Ectodermal cell (in vitro differentiated cells): ENCODE results near the gene SPDEF.

Experiments used
- H3K27ac ChIP-seq: 2 replicates; pipeline ENCODE4 v1.7.0; 2013; ENCODE audit warnings: mild to moderate bottlenecking, low read depth, low read length; ENCODE audit not compliant: insufficient read depth, poor library complexity, severe bottlenecking
- H3K27me3 ChIP-seq: 2 replicates; pipeline ENCODE4 v1.7.0; 2013; ENCODE audit warnings: mild to moderate bottlenecking, low read length; ENCODE audit not compliant: insufficient read depth, control insufficient read depth, poor library complexity, severe bottlenecking
- H3K36me3 ChIP-seq: one replicate; pipeline ENCODE4 v1.7.0; 2013; ENCODE audit warnings: low read length; ENCODE audit not compliant: control insufficient read depth, insufficient read depth
- H3K4me1 ChIP-seq: one replicate; pipeline ENCODE4 v1.7.0; 2013; ENCODE audit warnings: low read length; ENCODE audit not compliant: control insufficient read depth, insufficient read depth
- H3K4me3 ChIP-seq: 2 replicates; pipeline ENCODE4 v1.7.0; 2013; ENCODE audit warnings: low read depth, low read length, control low read depth; ENCODE audit not compliant: insufficient read depth
- H3K9me3 ChIP-seq: 2 replicates; pipeline ENCODE4 v1.7.0; 2013; ENCODE audit warnings: mild to moderate bottlenecking, low read length, moderate library complexity; ENCODE audit not compliant: control insufficient read depth
- WGBS, 2 experiments: methylation state at CpG; one replicate each; pipeline ENCODE4 v1.1.7; 2013; ENCODE audit warnings: missing lambda C conversion rate in 2 of 2; 5-methylcytosine and 5-hydroxymethylcytosine counted together

The SPDEF gene

GRCh38 chr6:34595332-34596184 is 39.4 kb upstream of the SPDEF start:
- H3K27me3 ChIP-seq, result no peaks in the 10 kb centered on the region
- H3K9me3 ChIP-seq, result no peaks in the 10 kb centered on the region
- no peaks in the 10 kb centered on the region for H3K36me3 ChIP-seq
- peaks cover 7% of the 10 kb centered on the region for H3K4me1 ChIP-seq
- 95% methylated on average over 5 to 6 of the region's 6 CpGs for WGBS, 2 experiments
- no peak overlapping the region for H3K27ac ChIP-seq
- no peak overlapping the region for H3K4me3 ChIP-seq

GRCh38 chr6:34593701-34594100 is 37.6 kb upstream of the SPDEF start:
- H3K36me3 ChIP-seq, result no peaks in the 10 kb centered on the region
- 90 to 95% methylated on average over 5 of the region's 5 CpGs for WGBS, 2 experiments
- H3K9me3 ChIP-seq, result no peaks in the 10 kb centered on the region
- H3K27me3 ChIP-seq, result no peaks in the 10 kb centered on the region
- H3K27ac ChIP-seq, result no peak overlapping the region
- H3K4me1 ChIP-seq, result peaks cover 7% of the 10 kb centered on the region
- no peak overlapping the region for H3K4me3 ChIP-seq

GRCh38 chr6:34592208-34592952 is 36.3 kb upstream of the SPDEF start:
- no peak overlapping the region for H3K27ac ChIP-seq
- peaks cover 4% of the 10 kb centered on the region for H3K4me1 ChIP-seq
- no peaks in the 10 kb centered on the region for H3K27me3 ChIP-seq
- WGBS, 2 experiments, result 96 to 97% methylated on average over 9 of the region's 10 CpGs
- H3K36me3 ChIP-seq, result no peaks in the 10 kb centered on the region
- H3K9me3 ChIP-seq, result no peaks in the 10 kb centered on the region
- no peak overlapping the region for H3K4me3 ChIP-seq

GRCh38 chr6:34589691-34590090 is 33.6 kb upstream of the SPDEF start:
- Histone ChIP-seq H3K36me3 (no peaks in the 10 kb centered on the region), H3K4me1 (peaks cover 17% of the 10 kb centered on the region), H3K4me3 (no peak overlapping the region), H3K27ac (no peak overlapping the region), H3K27me3 (no peaks in the 10 kb centered on the region), H3K9me3 (no peaks in the 10 kb centered on the region)
- 85 to 90% methylated on average over 4 to 5 of the region's 5 CpGs for WGBS, 2 experiments

- no peak overlapping the region for H3K4me3 ChIP-seq
- peaks cover 22% of the 10 kb centered on the region for H3K4me1 ChIP-seq
- no peaks in the 10 kb centered on the region for H3K27me3 ChIP-seq
- H3K36me3 ChIP-seq, result no peaks in the 10 kb centered on the region
- H3K9me3 ChIP-seq, result no peaks in the 10 kb centered on the region
- H3K27ac ChIP-seq, result no peak overlapping the region
- 91 to 93% methylated on average over 2 of the region's 2 CpGs for WGBS, 2 experiments
These were observed 33.0 kb upstream of the SPDEF start for GRCh38 chr6:34589140-34589539.

- WGBS, 2 experiments, result 89 to 94% methylated on average over 2 of the region's 2 CpGs
- no peak overlapping the region for H3K27ac ChIP-seq
- no peaks in the 10 kb centered on the region for H3K27me3 ChIP-seq
- no peak overlapping the region for H3K4me3 ChIP-seq
- H3K36me3 ChIP-seq, result no peaks in the 10 kb centered on the region
- no peaks in the 10 kb centered on the region for H3K9me3 ChIP-seq
- peaks cover 29% of the 10 kb centered on the region for H3K4me1 ChIP-seq
These were observed 31.7 kb upstream of the SPDEF start for GRCh38 chr6:34587851-34588250.

GRCh38 chr6:34587325-34587724 is 31.2 kb upstream of the SPDEF start:
- Histone ChIP-seq H3K27me3 (no peaks in the 10 kb centered on the region), H3K36me3 (no peaks in the 10 kb centered on the region), H3K27ac (no peak overlapping the region), H3K9me3 (no peaks in the 10 kb centered on the region), H3K4me3 (no peak overlapping the region), H3K4me1 (peaks cover 29% of the 10 kb centered on the region)
- WGBS, 2 experiments, result 86 to 94% methylated on average over 2 of the region's 2 CpGs

GRCh38 chr6:34586327-34587040 is 30.4 kb upstream of the SPDEF start:
- Histone ChIP-seq H3K4me1 (peaks cover 29% of the 10 kb centered on the region), H3K9me3 (no peaks in the 10 kb centered on the region), H3K27ac (no peak overlapping the region), H3K4me3 (no peak overlapping the region), H3K36me3 (no peaks in the 10 kb centered on the region), H3K27me3 (no peaks in the 10 kb centered on the region)
- 78 to 81% methylated on average over 5 of the region's 5 CpGs for WGBS, 2 experiments

- Histone ChIP-seq H3K36me3 (no peaks in the 10 kb centered on the region), H3K4me3 (no peak overlapping the region), H3K27ac (no peak overlapping the region), H3K4me1 (peaks cover 34% of the 10 kb centered on the region), H3K9me3 (no peaks in the 10 kb centered on the region), H3K27me3 (no peaks in the 10 kb centered on the region)
- WGBS, 2 experiments, result 92 to 96% methylated on average over 4 of the region's 4 CpGs
These were observed 29.5 kb upstream of the SPDEF start for GRCh38 chr6:34585512-34586061.

GRCh38 chr6:34585108-34585507 is 29.0 kb upstream of the SPDEF start:
- no peak overlapping the region for H3K4me3 ChIP-seq
- H3K27me3 ChIP-seq, result no peaks in the 10 kb centered on the region
- H3K36me3 ChIP-seq, result no peaks in the 10 kb centered on the region
- H3K27ac ChIP-seq, result no peak overlapping the region
- H3K4me1 ChIP-seq, result peaks cover 34% of the 10 kb centered on the region
- 91% methylated on average over 2 of the region's 2 CpGs for WGBS, 2 experiments
- no peaks in the 10 kb centered on the region for H3K9me3 ChIP-seq
